HepG2 (cell line): ENCODE data around the gene SHLD1. TPM values are rescaled to one million over a fixed set of nuclear protein-coding genes. Genes with fewer than 3 reads are reported as not detected.

Experiments used
- ATF1 ChIP-seq: IDR thresholded peaks from 2 replicates; pipeline ENCODE4 v1.6.1; 2016; ENCODE audit warnings: mild to moderate bottlenecking, control low read depth
- BHLHE40 ChIP-seq: IDR thresholded peaks from 2 replicates; pipeline ENCODE4 v1.6.1; 2011; ENCODE audit warnings: low read length, improper control_type of control experiment
- CENPX ChIP-seq: sonication (generic); formaldehyde crosslinking; IDR thresholded peaks from 2 replicates; pipeline ENCODE4 v1.9.0; 2021; ENCODE audit warnings: mild to moderate bottlenecking, missing genetic modification reagents, moderate library complexity
- LCORL ChIP-seq, 2 experiments: fragments of 450-650 bp in 1 of 2; sonication (generic) in 1 of 2; formaldehyde crosslinking in 1 of 2; IDR thresholded peaks; 2 replicates each; pipeline versions ENCODE4 v1.5.0 to v1.6.1; 2017 to 2020; ENCODE audit warnings: antibody characterized with exemption in 1 of 2, missing genetic modification reagents in 1 of 2
- MATR3 ChIP-seq: sonication (generic); formaldehyde crosslinking; IDR thresholded peaks from 2 replicates; pipeline ENCODE4 v1.4.0; 2020; ENCODE audit warnings: missing genetic modification reagents
- PCBP1 ChIP-seq: fragments of 200-400 bp; formaldehyde crosslinking; IDR thresholded peaks from 2 replicates; pipeline ENCODE4 v1.6.1; 2017; ENCODE audit warnings: mild to moderate bottlenecking, low read depth, low read length, borderline replicate concordance
- ZNF550 ChIP-seq: sonication (generic); formaldehyde crosslinking; IDR thresholded peaks from 2 replicates; pipeline ENCODE4 v1.4.0; 2020; ENCODE audit warnings: mild to moderate bottlenecking, missing genetic modification reagents, borderline replicate concordance
- ZNF616 ChIP-seq: sonication (generic); formaldehyde crosslinking; IDR thresholded peaks from 2 replicates; pipeline ENCODE4 v1.5.0; 2020; ENCODE audit warnings: low read depth, mild to moderate bottlenecking, missing genetic modification reagents
- ZNF629 ChIP-seq: sonication (generic); formaldehyde crosslinking; conservative IDR thresholded peaks from 2 replicates; pipeline ENCODE4 v1.5.0; 2020; ENCODE audit warnings: missing genetic modification reagents
- polyA plus RNA-seq, 8 experiments: library from polyadenylated mRNA; depleted of rRNA in 3 of 8; stranded (reverse) in 7 of 8; unstranded in 1 of 8; fragments of >200 nt; fragmentation: Illumina TruSeq in 4 of 8; extraction: Trizol in 4 of 8; gene quantifications; 2 replicates each; pipeline versions ENCODE4 v1.2.1 to v1.2.3, GENCODE V29; 2011 to 2016; ENCODE audit warnings: low read depth in 4 of 8, missing spikeins in 1 of 8, mixed read lengths in 1 of 8; ENCODE audit not compliant: insufficient read depth in 1 of 8
- total RNA-seq, 5 experiments: library from RNA; depleted of rRNA; stranded (reverse); fragments of >200 nt; fragmentation: Illumina TruSeq; extraction: Trizol; gene quantifications; 2 replicates each; pipeline ENCODE4 v1.2.3, GENCODE V29; 2016; ENCODE audit warnings: low read depth in 1 of 5
- TF ChIP-seq, protein P1 (sequence below): sonication (generic); formaldehyde crosslinking; IDR thresholded peaks from 2 replicates; pipeline ENCODE4 v1.5.0; 2020; ENCODE audit warnings: mild to moderate bottlenecking, missing genetic modification reagents
- TF ChIP-seq, protein P2 (sequence below): sonication (generic); formaldehyde crosslinking; IDR thresholded peaks from 2 replicates; pipeline ENCODE4 v1.5.0; 2020; ENCODE audit warnings: mild to moderate bottlenecking, missing genetic modification reagents, borderline replicate concordance
- TF ChIP-seq, protein P3 (sequence below): sonication (generic); formaldehyde crosslinking; IDR thresholded peaks from 2 replicates; pipeline ENCODE4 v1.5.0; 2020; ENCODE audit warnings: missing genetic modification reagents
- TF ChIP-seq, protein P4 (sequence below): fragments of 450-650 bp; IDR thresholded peaks from 2 replicates; pipeline ENCODE4 v1.6.1; 2017

SHLD1 gene
- total and polyA plus RNA-seq, 2 of the 13 experiments (the other 11 are each of a cell fraction or from before 2014, with no cell fraction given), result 8.9 to 10.0 TPM

DNA sequence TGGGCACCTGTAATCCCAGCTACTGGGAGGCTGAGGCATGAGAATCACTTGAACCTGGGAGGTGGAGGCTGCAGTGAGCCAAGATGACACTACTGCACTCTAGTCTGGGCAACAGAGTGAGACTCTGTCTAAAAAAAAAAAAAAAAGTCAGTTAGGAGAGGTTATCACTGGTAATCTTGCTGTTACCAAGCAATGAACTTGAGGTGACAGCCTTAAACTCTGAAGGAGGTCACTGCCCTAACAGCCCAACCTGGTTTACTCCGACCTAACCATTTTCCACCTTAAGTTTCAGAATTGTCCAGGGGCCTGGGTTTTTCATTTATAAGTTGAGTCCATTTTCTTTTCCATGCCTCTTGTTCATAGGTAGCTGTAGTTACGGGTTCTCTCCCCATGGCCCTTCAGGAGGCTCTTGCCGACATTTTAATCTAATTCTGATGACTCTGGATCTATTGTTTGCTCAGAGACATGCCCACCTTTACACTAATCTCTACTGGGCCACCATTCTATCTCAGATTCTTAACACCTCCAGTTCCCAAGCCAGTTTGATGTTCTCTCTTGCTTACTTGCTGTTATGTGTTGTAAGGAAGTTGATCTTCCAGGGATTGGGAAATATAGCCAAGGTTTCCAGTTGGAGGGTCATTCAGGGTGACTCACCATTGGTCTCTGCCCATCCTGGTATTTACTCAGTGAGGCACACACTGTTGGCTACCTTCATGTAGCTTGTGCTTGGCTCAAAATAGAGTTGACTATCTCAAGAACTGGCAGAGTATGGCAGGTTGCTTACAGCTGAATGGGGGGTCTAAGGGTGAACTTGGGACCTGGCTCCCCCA lies 29.1 kb downstream of the SHLD1 start (continued):
- TF ChIP-seq, protein P1, sequence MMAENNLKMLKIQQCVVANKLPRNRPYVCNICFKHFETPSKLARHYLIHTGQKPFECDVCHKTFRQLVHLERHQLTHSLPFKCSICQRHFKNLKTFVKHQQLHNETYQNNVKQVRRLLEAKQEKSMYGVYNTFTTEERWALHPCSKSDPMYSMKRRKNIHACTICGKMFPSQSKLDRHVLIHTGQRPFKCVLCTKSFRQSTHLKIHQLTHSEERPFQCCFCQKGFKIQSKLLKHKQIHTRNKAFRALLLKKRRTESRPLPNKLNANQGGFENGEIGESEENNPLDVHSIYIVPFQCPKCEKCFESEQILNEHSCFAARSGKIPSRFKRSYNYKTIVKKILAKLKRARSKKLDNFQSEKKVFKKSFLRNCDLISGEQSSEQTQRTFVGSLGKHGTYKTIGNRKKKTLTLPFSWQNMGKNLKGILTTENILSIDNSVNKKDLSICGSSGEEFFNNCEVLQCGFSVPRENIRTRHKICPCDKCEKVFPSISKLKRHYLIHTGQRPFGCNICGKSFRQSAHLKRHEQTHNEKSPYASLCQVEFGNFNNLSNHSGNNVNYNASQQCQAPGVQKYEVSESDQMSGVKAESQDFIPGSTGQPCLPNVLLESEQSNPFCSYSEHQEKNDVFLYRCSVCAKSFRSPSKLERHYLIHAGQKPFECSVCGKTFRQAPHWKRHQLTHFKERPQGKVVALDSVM, result no peak; the same call in 1 of the 2 replicates
- no peak for TF ChIP-seq PCBP1
- TF ChIP-seq MATR3 (CRISPR knock-in tag), result no peak
- TF ChIP-seq, protein P2, sequence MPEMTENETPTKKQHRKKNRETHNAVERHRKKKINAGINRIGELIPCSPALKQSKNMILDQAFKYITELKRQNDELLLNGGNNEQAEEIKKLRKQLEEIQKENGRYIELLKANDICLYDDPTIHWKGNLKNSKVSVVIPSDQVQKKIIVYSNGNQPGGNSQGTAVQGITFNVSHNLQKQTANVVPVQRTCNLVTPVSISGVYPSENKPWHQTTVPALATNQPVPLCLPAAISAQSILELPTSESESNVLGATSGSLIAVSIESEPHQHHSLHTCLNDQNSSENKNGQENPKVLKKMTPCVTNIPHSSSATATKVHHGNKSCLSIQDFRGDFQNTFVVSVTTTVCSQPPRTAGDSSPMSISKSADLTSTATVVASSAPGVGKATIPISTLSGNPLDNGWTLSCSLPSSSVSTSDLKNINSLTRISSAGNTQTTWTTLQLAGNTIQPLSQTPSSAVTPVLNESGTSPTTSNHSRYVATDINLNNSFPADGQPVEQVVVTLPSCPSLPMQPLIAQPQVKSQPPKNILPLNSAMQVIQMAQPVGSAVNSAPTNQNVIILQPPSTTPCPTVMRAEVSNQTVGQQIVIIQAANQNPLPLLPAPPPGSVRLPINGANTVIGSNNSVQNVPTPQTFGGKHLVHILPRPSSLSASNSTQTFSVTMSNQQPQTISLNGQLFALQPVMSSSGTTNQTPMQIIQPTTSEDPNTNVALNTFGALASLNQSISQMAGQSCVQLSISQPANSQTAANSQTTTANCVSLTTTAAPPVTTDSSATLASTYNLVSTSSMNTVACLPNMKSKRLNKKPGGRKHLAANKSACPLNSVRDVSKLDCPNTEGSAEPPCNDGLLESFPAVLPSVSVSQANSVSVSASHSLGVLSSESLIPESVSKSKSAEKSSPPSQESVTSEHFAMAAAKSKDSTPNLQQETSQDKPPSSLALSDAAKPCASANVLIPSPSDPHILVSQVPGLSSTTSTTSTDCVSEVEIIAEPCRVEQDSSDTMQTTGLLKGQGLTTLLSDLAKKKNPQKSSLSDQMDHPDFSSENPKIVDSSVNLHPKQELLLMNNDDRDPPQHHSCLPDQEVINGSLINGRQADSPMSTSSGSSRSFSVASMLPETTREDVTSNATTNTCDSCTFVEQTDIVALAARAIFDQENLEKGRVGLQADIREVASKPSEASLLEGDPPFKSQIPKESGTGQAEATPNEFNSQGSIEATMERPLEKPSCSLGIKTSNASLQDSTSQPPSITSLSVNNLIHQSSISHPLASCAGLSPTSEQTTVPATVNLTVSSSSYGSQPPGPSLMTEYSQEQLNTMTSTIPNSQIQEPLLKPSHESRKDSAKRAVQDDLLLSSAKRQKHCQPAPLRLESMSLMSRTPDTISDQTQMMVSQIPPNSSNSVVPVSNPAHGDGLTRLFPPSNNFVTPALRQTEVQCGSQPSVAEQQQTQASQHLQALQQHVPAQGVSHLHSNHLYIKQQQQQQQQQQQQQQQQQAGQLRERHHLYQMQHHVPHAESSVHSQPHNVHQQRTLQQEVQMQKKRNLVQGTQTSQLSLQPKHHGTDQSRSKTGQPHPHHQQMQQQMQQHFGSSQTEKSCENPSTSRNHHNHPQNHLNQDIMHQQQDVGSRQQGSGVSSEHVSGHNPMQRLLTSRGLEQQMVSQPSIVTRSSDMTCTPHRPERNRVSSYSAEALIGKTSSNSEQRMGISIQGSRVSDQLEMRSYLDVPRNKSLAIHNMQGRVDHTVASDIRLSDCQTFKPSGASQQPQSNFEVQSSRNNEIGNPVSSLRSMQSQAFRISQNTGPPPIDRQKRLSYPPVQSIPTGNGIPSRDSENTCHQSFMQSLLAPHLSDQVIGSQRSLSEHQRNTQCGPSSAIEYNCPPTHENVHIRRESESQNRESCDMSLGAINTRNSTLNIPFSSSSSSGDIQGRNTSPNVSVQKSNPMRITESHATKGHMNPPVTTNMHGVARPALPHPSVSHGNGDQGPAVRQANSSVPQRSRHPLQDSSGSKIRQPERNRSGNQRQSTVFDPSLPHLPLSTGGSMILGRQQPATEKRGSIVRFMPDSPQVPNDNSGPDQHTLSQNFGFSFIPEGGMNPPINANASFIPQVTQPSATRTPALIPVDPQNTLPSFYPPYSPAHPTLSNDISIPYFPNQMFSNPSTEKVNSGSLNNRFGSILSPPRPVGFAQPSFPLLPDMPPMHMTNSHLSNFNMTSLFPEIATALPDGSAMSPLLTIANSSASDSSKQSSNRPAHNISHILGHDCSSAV (CRISPR knock-in tag), result no peak
- no peak for TF ChIP-seq LCORL (IDR thresholded peaks at IDR 0.05)
- TF ChIP-seq LCORL (CRISPR knock-in tag; IDR thresholded peaks at IDR 0.05), result peak; percentile 75
- TF ChIP-seq, protein P3, sequence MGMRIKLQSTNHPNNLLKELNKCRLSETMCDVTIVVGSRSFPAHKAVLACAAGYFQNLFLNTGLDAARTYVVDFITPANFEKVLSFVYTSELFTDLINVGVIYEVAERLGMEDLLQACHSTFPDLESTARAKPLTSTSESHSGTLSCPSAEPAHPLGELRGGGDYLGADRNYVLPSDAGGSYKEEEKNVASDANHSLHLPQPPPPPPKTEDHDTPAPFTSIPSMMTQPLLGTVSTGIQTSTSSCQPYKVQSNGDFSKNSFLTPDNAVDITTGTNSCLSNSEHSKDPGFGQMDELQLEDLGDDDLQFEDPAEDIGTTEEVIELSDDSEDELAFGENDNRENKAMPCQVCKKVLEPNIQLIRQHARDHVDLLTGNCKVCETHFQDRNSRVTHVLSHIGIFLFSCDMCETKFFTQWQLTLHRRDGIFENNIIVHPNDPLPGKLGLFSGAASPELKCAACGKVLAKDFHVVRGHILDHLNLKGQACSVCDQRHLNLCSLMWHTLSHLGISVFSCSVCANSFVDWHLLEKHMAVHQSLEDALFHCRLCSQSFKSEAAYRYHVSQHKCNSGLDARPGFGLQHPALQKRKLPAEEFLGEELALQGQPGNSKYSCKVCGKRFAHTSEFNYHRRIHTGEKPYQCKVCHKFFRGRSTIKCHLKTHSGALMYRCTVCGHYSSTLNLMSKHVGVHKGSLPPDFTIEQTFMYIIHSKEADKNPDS (CRISPR knock-in tag), result no peak
- TF ChIP-seq BHLHE40, result peak; percentile 51
- 0 out of 2 replicates have a peak, but pooled peaks have one; percentile 38 for TF ChIP-seq ATF1
- no peak for TF ChIP-seq ZNF550 (CRISPR knock-in tag)
- no peak for TF ChIP-seq CENPX (CRISPR knock-in tag)
- TF ChIP-seq, protein P4, sequence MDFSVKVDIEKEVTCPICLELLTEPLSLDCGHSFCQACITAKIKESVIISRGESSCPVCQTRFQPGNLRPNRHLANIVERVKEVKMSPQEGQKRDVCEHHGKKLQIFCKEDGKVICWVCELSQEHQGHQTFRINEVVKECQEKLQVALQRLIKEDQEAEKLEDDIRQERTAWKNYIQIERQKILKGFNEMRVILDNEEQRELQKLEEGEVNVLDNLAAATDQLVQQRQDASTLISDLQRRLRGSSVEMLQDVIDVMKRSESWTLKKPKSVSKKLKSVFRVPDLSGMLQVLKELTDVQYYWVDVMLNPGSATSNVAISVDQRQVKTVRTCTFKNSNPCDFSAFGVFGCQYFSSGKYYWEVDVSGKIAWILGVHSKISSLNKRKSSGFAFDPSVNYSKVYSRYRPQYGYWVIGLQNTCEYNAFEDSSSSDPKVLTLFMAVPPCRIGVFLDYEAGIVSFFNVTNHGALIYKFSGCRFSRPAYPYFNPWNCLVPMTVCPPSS, result no peak
- TF ChIP-seq ZNF629 (CRISPR knock-in tag), result no peak; the same call in 1 of the 2 replicates
- TF ChIP-seq ZNF616 (CRISPR knock-in tag), result no peak
